Upper lobe of left lung (tissue), 6 donors: ENCODE results near the gene DNAJC1. TPM values are rescaled to one million over a fixed set of nuclear protein-coding genes. Genes with fewer than 3 reads are reported as not detected.

Source experiments
- ATAC-seq, 2 donors: fragments of 200-7000 bp; cut with Tn5 transposase; one replicate each; pipeline ENCODE4 v1.9.1; 2022; ENCODE audit warnings: mild to moderate bottlenecking in 2 of 2, moderate library complexity in 2 of 2; ENCODE audit not compliant: low FRiP score in 2 of 2
- DNase-seq, 2 donors: peaks; one replicate each; pipeline ENCODE4 v3.0.0-alpha.2; 2019 to 2020
- H3K27ac ChIP-seq, 4 donors: fragments of 200-600 bp; sonication (generic); one replicate each; pipeline ENCODE4 v1.5.1; 2016 to 2019
- H3K27me3 ChIP-seq, 4 donors: fragments of 200-600 bp; sonication (generic); one replicate each; pipeline ENCODE4 v1.5.1; 2017 to 2019
- H3K36me3 ChIP-seq, 4 donors: fragments of 200-600 bp; sonication (generic); one replicate each; pipeline ENCODE4 v1.5.1; 2016 to 2019
- H3K4me1 ChIP-seq, 4 donors: fragments of 200-600 bp; sonication (generic); one replicate each; pipeline ENCODE4 v1.5.1; 2018 to 2019
- H3K4me3 ChIP-seq, 4 donors: fragments of 200-600 bp; sonication (generic); one replicate each; pipeline ENCODE4 v1.5.1; 2017 to 2019; ENCODE audit warnings: mild to moderate bottlenecking in 2 of 4, moderate library complexity in 1 of 4
- H3K9me3 ChIP-seq, 4 donors: fragments of 200-600 bp; sonication (generic); one replicate each; pipeline ENCODE4 v1.5.1; 2018 to 2019
- CTCF ChIP-seq, 6 experiments: fragments of 450-650 bp in 4 of 6; fragments of 200-600 bp in 2 of 6; sonication (generic) in 2 of 6; IDR thresholded peaks; one replicate each; pipeline ENCODE4 v1.5.1; 2016 to 2019; ENCODE audit warnings: antibody characterized with exemption in 6 of 6
- EP300 ChIP-seq, 4 donors: sonication (generic); formaldehyde crosslinking; IDR thresholded peaks; one replicate each; pipeline ENCODE4 v1.5.1; 2017; ENCODE audit warnings: antibody characterized with exemption in 4 of 4, control low read depth in 2 of 4
- POLR2A ChIP-seq, 4 donors: fragments of 450-650 bp; IDR thresholded peaks; one replicate each; pipeline ENCODE4 v1.5.1; 2016 to 2017; ENCODE audit warnings: antibody characterized with exemption in 4 of 4, mild to moderate bottlenecking in 2 of 4
- POLR2AphosphoS5 ChIP-seq, 2 donors: sonication (generic); formaldehyde crosslinking; IDR thresholded peaks; one replicate each; pipeline ENCODE4 v1.5.1; 2017; ENCODE audit warnings: antibody characterized with exemption in 2 of 2
- WGBS, 2 donors: methylation state at CpG; one replicate each; pipeline ENCODE4 v1.1.5; 2017 to 2018; 5-methylcytosine and 5-hydroxymethylcytosine counted together
- total RNA-seq, 6 donors: library from RNA; depleted of rRNA in 4 of 6; stranded (reverse); fragments of >200 nt in 4 of 6; gene quantifications; one replicate each; pipeline versions ENCODE4 v1.1.0 to v1.2.1, GENCODE V29; 2016 to 2021
- donor health status: DM: no; HTN: no; CAD: no; lungs with moderate emphysema.
- donor health status: DM: no; HTN: yes; CAD: no; lungs with severe emphysema.

Gene DNAJC1
- total RNA-seq, 6 donors from 2014 or later, result 30.8 to 106 (median 74.1) TPM

GRCh38 chr10:22006379-22006884, 2.9 kb upstream of the DNAJC1 start:
- no peaks in the 10 kb centered on the region for H3K9me3 ChIP-seq
- H3K27me3 ChIP-seq, result no peaks in the 10 kb centered on the region
- peaks cover 4 to 23% (median 14%) of the 10 kb centered on the region in 4 donors for H3K4me1 ChIP-seq
- no peaks in the 10 kb centered on the region for H3K36me3 ChIP-seq
- H3K4me3 ChIP-seq, result no peak overlapping the region
- TF ChIP-seq POLR2AphosphoS5 (IDR thresholded peaks at IDR 0.05) (no peak), EP300 (IDR thresholded peaks at IDR 0.05) (no peak), CTCF (IDR thresholded peaks at IDR 0.05) (no peak)
- H3K27ac ChIP-seq, result no peak overlapping the region
- DNase-seq, result no peak
- ATAC-seq, result no peak

- ATAC-seq (no peak), DNase-seq (no peak)
- Histone ChIP-seq H3K27me3 (no peaks in the 10 kb centered on the region), H3K36me3 (no peaks in the 10 kb centered on the region), H3K4me3 (no peak overlapping the region), H3K9me3 (no peaks in the 10 kb centered on the region), H3K27ac (no peak overlapping the region), H3K4me1 (peaks cover 4 to 21% (median 15%) of the 10 kb centered on the region in 4 donors)
- 71 to 78% methylated on average over 2 of the region's 2 CpGs for WGBS, 2 donors
- no peak for TF ChIP-seq CTCF (IDR thresholded peaks at IDR 0.05)
- no peak for TF ChIP-seq POLR2A (IDR thresholded peaks at IDR 0.05)
- no peak for TF ChIP-seq POLR2AphosphoS5 (IDR thresholded peaks at IDR 0.05)
- TF ChIP-seq EP300 (IDR thresholded peaks at IDR 0.05), result no peak
These were observed 2.2 kb upstream of the DNAJC1 start for GRCh38 chr10:22005763-22006162.

- TF ChIP-seq POLR2AphosphoS5 (IDR thresholded peaks at IDR 0.05), result no peak
- no peak for TF ChIP-seq POLR2A (IDR thresholded peaks at IDR 0.05)
- TF ChIP-seq EP300 (IDR thresholded peaks at IDR 0.05), result no peak
- TF ChIP-seq CTCF (IDR thresholded peaks at IDR 0.05), result no peak
- H3K4me1 ChIP-seq, result peaks cover 4 to 21% (median 15%) of the 10 kb centered on the region in 4 donors
- no peak for DNase-seq
- ATAC-seq, result no peak
- WGBS, 2 donors, result 0 to 3% methylated on average over 2 of the region's 2 CpGs
- no peaks in the 10 kb centered on the region for H3K27me3 ChIP-seq
- H3K27ac ChIP-seq, result peak overlapping the region; percentile 94 to 99 (median 98)
- peak overlapping the region in 3 of 4 donors; percentile 85 to 97 (median 95) for H3K4me3 ChIP-seq
- H3K36me3 ChIP-seq, result no peaks in the 10 kb centered on the region
- no peaks in the 10 kb centered on the region for H3K9me3 ChIP-seq
These were observed 393 bp upstream of the DNAJC1 start for GRCh38 chr10:22003964-22004281.

GRCh38 chr10:22002591-22003176, 846 bp downstream of the DNAJC1 start:
- 0 to 1% methylated on average over 13 to 18 of the region's 21 CpGs for WGBS, 2 donors
- no peak for TF ChIP-seq POLR2AphosphoS5 (IDR thresholded peaks at IDR 0.05)
- no peak for TF ChIP-seq EP300 (IDR thresholded peaks at IDR 0.05)
- TF ChIP-seq CTCF (IDR thresholded peaks at IDR 0.05), result no peak
- TF ChIP-seq POLR2A (IDR thresholded peaks at IDR 0.05), result no peak
- H3K4me3 ChIP-seq, result peak overlapping the region; percentile 77 to 97 (median 90)
- DNase-seq (no peak), ATAC-seq (peak in 1 of 2 donors; percentile 41)
- H3K36me3 ChIP-seq, result no peaks in the 10 kb centered on the region
- no peaks in the 10 kb centered on the region for H3K27me3 ChIP-seq
- peak overlapping the region; percentile 94 to 99 (median 98) for H3K27ac ChIP-seq
- peaks cover 4 to 21% (median 15%) of the 10 kb centered on the region in 4 donors for H3K4me1 ChIP-seq
- no peaks in the 10 kb centered on the region for H3K9me3 ChIP-seq

- no peak overlapping the region for H3K27ac ChIP-seq
- DNase-seq, result no peak
- H3K4me1 ChIP-seq, result peaks cover 0 to 16% (median 4%) of the 10 kb centered on the region in 4 donors
- H3K9me3 ChIP-seq, result no peaks in the 10 kb centered on the region
- ATAC-seq, result no peak
- H3K27me3 ChIP-seq, result no peaks in the 10 kb centered on the region
- TF ChIP-seq EP300 (IDR thresholded peaks at IDR 0.05), result no peak
- no peak for TF ChIP-seq POLR2AphosphoS5 (IDR thresholded peaks at IDR 0.05)
- no peak for TF ChIP-seq POLR2A (IDR thresholded peaks at IDR 0.05)
- TF ChIP-seq CTCF (IDR thresholded peaks at IDR 0.05), result no peak
- WGBS, 2 donors, result 51 to 56% methylated on average over 2 of the region's 2 CpGs
- no peaks in the 10 kb centered on the region for H3K36me3 ChIP-seq
- no peak overlapping the region for H3K4me3 ChIP-seq
These were observed 8.0 kb downstream of the DNAJC1 start for GRCh38 chr10:21995557-21995956.
